H1 (cell line): ENCODE data around the gene ACSL3. TPM values are rescaled to one million over a fixed set of nuclear protein-coding genes. Genes with fewer than 3 reads are reported as not detected.
A peak's percentile ranks its signal among the peaks of the same experiment; 100 is the strongest.

Experiments
- CTCF ChIA-PET: fragments of 300-600 bp; sonication (Branson Sonifier 250); formaldehyde crosslinking; loops from one replicate; lab custom pipeline; 2021; ENCODE audit not compliant: partially characterized antibody; lab: Charles Lee
- POLR2A ChIA-PET: fragments of 300-600 bp; sonication (Branson Sonifier 250); formaldehyde crosslinking; loops from one replicate; lab custom pipeline; 2021; ENCODE audit warnings: inconsistent platforms; ENCODE audit not compliant: partially characterized antibody; lab: Charles Lee
- DNase-seq, 2 experiments: peaks; one replicate each; pipeline versions ENCODE4 v3.0.0 to v3.0.0-alpha.2; 2010 to 2022; ENCODE audit warnings: low spot score in 2 of 2, low read depth in 1 of 2, mixed read lengths in 1 of 2
- FAIRE-seq: peaks from 2 replicates; lab custom pipeline; 2011; peaks lifted over from hg19 to GRCh38; lab: Jason Lieb, UNC
- H2AFZ ChIP-seq: 2 replicates; pipeline ENCODE4 v1.8.1; 2012; ENCODE audit warnings: low read length, inconsistent platforms
- H2AK5ac ChIP-seq: 2 replicates; pipeline ENCODE4 v1.6.1; 2013; ENCODE audit warnings: low read depth, low read length
- H2BK120ac ChIP-seq: replicated peaks from 2 replicates; pipeline ENCODE3; 2013; ENCODE audit warnings: low read depth, low read length, inconsistent platforms
- H2BK12ac ChIP-seq: 2 replicates; pipeline ENCODE4 v1.6.1; 2013; ENCODE audit warnings: low read depth, low read length
- H2BK15ac ChIP-seq: 2 replicates; pipeline ENCODE4 v1.6.1; 2013; ENCODE audit warnings: low read length
- H2BK20ac ChIP-seq: 2 replicates; pipeline ENCODE4 v1.6.1; 2013; ENCODE audit warnings: low read length
- H2BK5ac ChIP-seq: 2 replicates; pipeline ENCODE4 v1.6.1; 2013; ENCODE audit warnings: low read depth, low read length
- H3K14ac ChIP-seq: 2 replicates; pipeline ENCODE4 v1.6.1; 2013; ENCODE audit warnings: inconsistent platforms; ENCODE audit not compliant: insufficient read length
- H3K18ac ChIP-seq: 2 replicates; pipeline ENCODE4 v1.6.1; 2013; ENCODE audit warnings: low read length; ENCODE audit errors: extremely low read depth
- H3K23ac ChIP-seq: 2 replicates; pipeline ENCODE4 v1.6.1; 2013; ENCODE audit warnings: inconsistent platforms; ENCODE audit not compliant: insufficient read length
- H3K23me2 ChIP-seq: 2 replicates; pipeline ENCODE4 v1.6.1; 2013; ENCODE audit warnings: low read depth, low read length
- H3K27ac ChIP-seq: 2 replicates; pipeline ENCODE4 v1.6.1; 2011; ENCODE audit warnings: low read depth, low read length, inconsistent platforms
- H3K27me3 ChIP-seq, 4 experiments: replicated peaks in 1 of 4; 1 replicate in 1 of 4; 2 replicates in 3 of 4; pipeline versions ENCODE4 v1.6.1 to v1.8.1; 2011 to 2013; ENCODE audit warnings: low read length in 3 of 4, mild to moderate bottlenecking in 3 of 4, inconsistent platforms in 2 of 4, mixed read lengths in 2 of 4, moderate library complexity in 1 of 4; ENCODE audit not compliant: control insufficient read depth in 3 of 4, insufficient read depth in 3 of 4; ENCODE audit errors: extremely low read depth in 1 of 4
- H3K36me3 ChIP-seq, 4 experiments: 2 replicates each; pipeline versions ENCODE4 v1.6.1 to v1.8.1; 2011 to 2013; ENCODE audit warnings: mild to moderate bottlenecking in 4 of 4, low read length in 3 of 4, moderate library complexity in 2 of 4, control low read depth in 1 of 4, inconsistent platforms in 1 of 4; ENCODE audit not compliant: insufficient read depth in 4 of 4, control insufficient read depth in 2 of 4
- H3K4ac ChIP-seq: replicated peaks from 2 replicates; pipeline ENCODE3; 2013; ENCODE audit warnings: low read length, low read depth, mixed read lengths, inconsistent platforms; ENCODE audit not compliant: insufficient read length
- H3K4me1 ChIP-seq, 4 experiments: replicated peaks in 1 of 4; 1 replicate in 1 of 4; 2 replicates in 3 of 4; pipeline versions ENCODE4 v1.6.1 to v1.8.1; 2011 to 2013; ENCODE audit warnings: low read length in 3 of 4, inconsistent platforms in 2 of 4, mixed read lengths in 1 of 4; ENCODE audit not compliant: insufficient read depth in 4 of 4, control insufficient read depth in 3 of 4
- H3K4me2 ChIP-seq, 2 experiments: 2 replicates each; pipeline versions ENCODE4 v1.6.1 to v1.8.1; 2011 to 2013; ENCODE audit warnings: low read depth in 2 of 2, low read length in 2 of 2, control low read depth in 1 of 2, inconsistent platforms in 1 of 2, mild to moderate bottlenecking in 1 of 2; ENCODE audit not compliant: insufficient read depth in 1 of 2
- H3K4me3 ChIP-seq, 4 experiments: fragments of 200-600, 300-600 bp in 1 of 4; sonication (generic), shearing (Covaris generic), sonication (Bioruptor Twin) in 1 of 4; 2 replicates each; pipeline versions ENCODE4 v1.5.1 to v1.8.1; 2011 to 2016; ENCODE audit warnings: low read length in 4 of 4, low read depth in 3 of 4, control low read depth in 2 of 4, inconsistent platforms in 2 of 4, mild to moderate bottlenecking in 2 of 4, mixed read lengths in 1 of 4, moderate library complexity in 1 of 4; ENCODE audit not compliant: insufficient read depth in 2 of 4; ENCODE audit errors: extremely low read depth in 1 of 4
- H3K56ac ChIP-seq: replicated peaks from 2 replicates; pipeline ENCODE3; 2013; ENCODE audit warnings: low read depth, mild to moderate bottlenecking, mixed read lengths, low read length, inconsistent platforms; ENCODE audit not compliant: insufficient read length
- H3K79me1 ChIP-seq: 2 replicates; pipeline ENCODE4 v1.6.1; 2013; ENCODE audit warnings: low read depth, low read length, control low read depth
- H3K79me2 ChIP-seq, 2 experiments: 2 replicates each; pipeline versions ENCODE4 v1.6.1 to v1.8.1; 2012 to 2013; ENCODE audit warnings: low read length in 2 of 2, mild to moderate bottlenecking in 2 of 2, inconsistent platforms in 1 of 2; ENCODE audit not compliant: insufficient read depth in 2 of 2, control insufficient read depth in 1 of 2
- H3K9ac ChIP-seq, 4 experiments: replicated peaks in 1 of 4; 1 replicate in 1 of 4; 2 replicates in 3 of 4; pipeline versions ENCODE4 v1.6.1 to v1.8.1; 2011 to 2013; ENCODE audit warnings: low read depth in 3 of 4, low read length in 3 of 4, control low read depth in 2 of 4, mild to moderate bottlenecking in 2 of 4, moderate library complexity in 2 of 4, inconsistent platforms in 1 of 4; ENCODE audit errors: extremely low read depth in 1 of 4
- H3K9me3 ChIP-seq, 2 experiments: 2 replicates each; pipeline versions ENCODE4 v1.6.1 to v1.8.1; 2012 to 2013; ENCODE audit warnings: mild to moderate bottlenecking in 2 of 2, moderate library complexity in 2 of 2, control low read depth in 1 of 2, inconsistent platforms in 1 of 2, low read depth in 1 of 2, low read length in 1 of 2, mixed read lengths in 1 of 2; ENCODE audit not compliant: insufficient read depth in 2 of 2
- H4K20me1 ChIP-seq, 2 experiments: replicated peaks in 1 of 2; 2 replicates each; pipeline versions ENCODE3 to v1.8.1; 2011 to 2013; ENCODE audit warnings: inconsistent platforms in 2 of 2, low read length in 2 of 2, mild to moderate bottlenecking in 1 of 2; ENCODE audit not compliant: insufficient read depth in 2 of 2, control insufficient read depth in 1 of 2
- H4K5ac ChIP-seq: 2 replicates; pipeline ENCODE4 v1.6.1; 2013; ENCODE audit warnings: low read length, low read depth, mixed read lengths, inconsistent platforms; ENCODE audit not compliant: insufficient read length
- H4K8ac ChIP-seq: 2 replicates; pipeline ENCODE4 v1.8.0; 2013; ENCODE audit warnings: mild to moderate bottlenecking, moderate library complexity, low read length, inconsistent platforms; ENCODE audit not compliant: insufficient read depth; ENCODE audit errors: extremely low read depth
- H4K91ac ChIP-seq: replicated peaks from 2 replicates; pipeline ENCODE3; 2013; ENCODE audit warnings: low read length, mixed read lengths, inconsistent platforms; ENCODE audit not compliant: insufficient read length
- BRCA1 ChIP-seq: IDR thresholded peaks from 2 replicates; pipeline ENCODE4 v1.6.1; 2012; ENCODE audit warnings: low read depth, low read length, improper control_type of control experiment
- EGR1 ChIP-seq: IDR thresholded peaks from 2 replicates; pipeline ENCODE4 v1.6.1; 2011; ENCODE audit warnings: low read depth, low read length, borderline replicate concordance
- EP300 ChIP-seq, 2 experiments: IDR thresholded peaks; 1 replicate in 1 of 2; 2 replicates in 1 of 2; pipeline ENCODE4 v1.6.1; 2011 to 2012; ENCODE audit warnings: low read depth in 2 of 2, low read length in 2 of 2, mild to moderate bottlenecking in 2 of 2, borderline replicate concordance in 1 of 2, inconsistent platforms in 1 of 2, moderate library complexity in 1 of 2
- KDM5A ChIP-seq: fragments of 200-600 bp; IDR thresholded peaks from 2 replicates; pipeline ENCODE4 v1.7.1; 2012; ENCODE audit warnings: mild to moderate bottlenecking, low read length, inconsistent platforms, mixed read lengths
- NANOG ChIP-seq: IDR thresholded peaks from 2 replicates; pipeline ENCODE4 v1.6.1; 2011; ENCODE audit warnings: low read length, low read depth, mild to moderate bottlenecking, inconsistent platforms; ENCODE audit not compliant: insufficient read depth, poor library complexity, severe bottlenecking
- NRF1 ChIP-seq: IDR thresholded peaks from 2 replicates; pipeline ENCODE4 v1.6.1; 2011; ENCODE audit warnings: mild to moderate bottlenecking, low read depth, low read length, improper control_type of control experiment
- RBBP5 ChIP-seq: IDR thresholded peaks from 2 replicates; pipeline ENCODE4 v1.7.1; 2012; ENCODE audit warnings: low read depth, mild to moderate bottlenecking, inconsistent platforms, low read length, moderate library complexity, borderline replicate concordance
- SIRT6 ChIP-seq: IDR thresholded peaks from one replicate; pipeline ENCODE4 v1.7.1; 2012; ENCODE audit warnings: low read length, inconsistent platforms
- SP1 ChIP-seq: IDR thresholded peaks from 2 replicates; pipeline ENCODE4 v1.6.1; 2011; ENCODE audit warnings: low read depth, low read length
- TCF12 ChIP-seq: IDR thresholded peaks from 2 replicates; pipeline ENCODE4 v1.6.1; 2011; ENCODE audit warnings: low read depth, mild to moderate bottlenecking, low read length
- WGBS, 2 experiments: shearing (Covaris generic) in 1 of 2; methylation state at CpG; one replicate each; pipeline versions ENCODE4 v1.1.6 to v1.1.7; 2013 to 2015; ENCODE audit warnings: low lambda C conversion rate in 2 of 2, mixed read lengths in 2 of 2, inconsistent platforms in 1 of 2, low coverage in 1 of 2, missing lambda C conversion rate in 1 of 2; ENCODE audit not compliant: insufficient replicate concordance in 2 of 2, insufficient coverage in 1 of 2, insufficient read length in 1 of 2; ENCODE audit errors: extremely low coverage in 1 of 2, missing lambda C conversion rate in 1 of 2; 5-methylcytosine and 5-hydroxymethylcytosine counted together
- polyA plus RNA-seq, 7 experiments: library from polyadenylated mRNA; depleted of rRNA in 3 of 7; stranded (reverse) in 5 of 7; unstranded in 2 of 7; fragments of >200 nt in 5 of 7; fragments of 200-250 nt in 2 of 7; gene quantifications; 1 replicate in 5 of 7; 2 replicates in 1 of 7; 4 replicates in 1 of 7; pipeline versions ENCODE4 v1.2.1 to v1.2.3, GENCODE V29; 2011 to 2013; ENCODE audit warnings: missing spikeins in 2 of 7, mixed read lengths in 2 of 7
- total RNA-seq: library from RNA; stranded (reverse); fragmentation: NEBNext Ultra II Directional; extraction: Animal tissue kit (Norgen Biotek cat#: 25700); gene quantifications from 2 replicates; pipeline ENCODE4 v1.2.1, GENCODE V29; 2021
- TF ChIP-seq, protein P1 (sequence below): IDR thresholded peaks from 2 replicates; pipeline ENCODE4 v1.6.1; 2011; ENCODE audit warnings: low read depth, mild to moderate bottlenecking, low read length; ENCODE audit not compliant: insufficient read depth
- TF ChIP-seq, protein P2 (sequence below): IDR thresholded peaks from 2 replicates; pipeline ENCODE4 v1.6.1; 2012; ENCODE audit warnings: inconsistent platforms

Gene ACSL3
- total and polyA plus RNA-seq, 2 of the 8 experiments (the other 6 are each of a cell fraction or from before 2014, with no cell fraction given), result 37.5 to 98.1 TPM

DNA sequence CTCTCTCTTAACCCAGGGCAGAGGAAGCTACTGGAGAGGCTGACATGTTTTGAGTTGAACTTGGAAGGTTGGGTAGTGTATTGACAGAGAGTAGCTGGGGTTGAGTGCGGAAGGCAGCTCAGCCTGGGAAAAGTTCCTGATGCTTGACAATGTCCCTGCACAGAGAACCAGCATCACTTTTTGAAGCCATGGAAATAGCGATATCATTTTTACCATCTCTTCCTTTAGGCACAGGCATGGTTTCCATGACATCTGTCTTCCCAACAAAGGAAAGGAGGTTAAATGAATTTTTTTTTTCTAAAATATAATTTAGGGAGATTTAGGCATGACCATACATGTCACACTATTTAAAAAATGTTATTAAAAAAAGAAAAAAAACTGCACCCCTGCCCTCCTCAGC lies 112.9 kb downstream of the ACSL3 start:
- 94% methylated on average over 2 of the region's 2 CpGs; no CpG with 5 or more reads in 1 of the 2 experiments for WGBS, 2 experiments
- no peak for TF ChIP-seq NRF1
- TF ChIP-seq NANOG, result no peak
- no peak for TF ChIP-seq SIRT6
- TF ChIP-seq RBBP5, result no peak
- TF ChIP-seq, protein P1, sequence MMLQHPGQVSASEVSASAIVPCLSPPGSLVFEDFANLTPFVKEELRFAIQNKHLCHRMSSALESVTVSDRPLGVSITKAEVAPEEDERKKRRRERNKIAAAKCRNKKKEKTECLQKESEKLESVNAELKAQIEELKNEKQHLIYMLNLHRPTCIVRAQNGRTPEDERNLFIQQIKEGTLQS, result no peak
- no peak for TF ChIP-seq EGR1
- no peak for TF ChIP-seq TCF12
- TF ChIP-seq SP1, result no peak
- no peak for TF ChIP-seq EP300 (IDR thresholded peaks at IDR 0.05; ENCODE audit: borderline replicate concordance in 1 of 2, low read depth in 2 of 2, low read length in 2 of 2)
- no peak for TF ChIP-seq BRCA1
- TF ChIP-seq KDM5A, result no peak
- TF ChIP-seq, protein P2, sequence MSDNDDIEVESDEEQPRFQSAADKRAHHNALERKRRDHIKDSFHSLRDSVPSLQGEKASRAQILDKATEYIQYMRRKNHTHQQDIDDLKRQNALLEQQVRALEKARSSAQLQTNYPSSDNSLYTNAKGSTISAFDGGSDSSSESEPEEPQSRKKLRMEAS, result no peak

More for the DNA sequence above, 112.9 kb downstream of the ACSL3 start:
- Histone ChIP-seq H3K4ac (no peak overlapping the region), H2AK5ac (no peak overlapping the region), H2BK120ac (no peak overlapping the region), H4K8ac (no peak overlapping the region), H3K4me2 (no peak overlapping the region), H3K23me2 (no peaks in the 10 kb centered on the region), H3K4me1 (no peaks in the 10 kb centered on the region), H3K9me3 (no peaks in the 10 kb centered on the region), H4K20me1 (no peaks in the 10 kb centered on the region), H4K91ac (no peak overlapping the region), H3K23ac (no peak overlapping the region), H3K79me1 (no peaks in the 10 kb centered on the region), H2BK5ac (no peak overlapping the region), H3K27ac (no peak overlapping the region), H3K36me3 (no peaks in the 10 kb centered on the region), H3K9ac (no peak overlapping the region), H2BK12ac (no peak overlapping the region), H3K14ac (no peak overlapping the region), H3K79me2 (no peaks in the 10 kb centered on the region), H3K4me3 (no peak overlapping the region), H4K5ac (no peak overlapping the region), H3K56ac (no peak overlapping the region), H2BK15ac (no peak overlapping the region), H3K18ac (no peak overlapping the region), H2AFZ (0 out of 2 replicates have a peak overlapping the region, but pooled peaks have one; percentile 36), H2BK20ac (no peak overlapping the region), H3K27me3 (peaks cover 0 to 3% (median 0%) of the 10 kb centered on the region in 4 experiments; a peak in 1 of 7 replicates)
- DNase-seq (no peak), FAIRE-seq (no peak)
- POLR2A ChIA-PET, result no interaction called here
- CTCF ChIA-PET, result interaction anchor here (0.6 to 2.1 kb wide), 4 partner anchors 129 to 1616 kb away, joined by 3 to 7 read pairs (median 4); no protein-coding TSS in a partner anchor
